GM19467 (cell line): ENCODE measurements around the gene CRELD2.

Source experiments
- ATAC-seq: cut with Tn5 transposase; IDR thresholded peaks from one replicate; pipeline ENCODE4 v1.9.1; 2021; ENCODE audit warnings: mild to moderate bottlenecking, moderate library complexity; ENCODE audit not compliant: unreplicated experiment

The CRELD2 gene, protein sequence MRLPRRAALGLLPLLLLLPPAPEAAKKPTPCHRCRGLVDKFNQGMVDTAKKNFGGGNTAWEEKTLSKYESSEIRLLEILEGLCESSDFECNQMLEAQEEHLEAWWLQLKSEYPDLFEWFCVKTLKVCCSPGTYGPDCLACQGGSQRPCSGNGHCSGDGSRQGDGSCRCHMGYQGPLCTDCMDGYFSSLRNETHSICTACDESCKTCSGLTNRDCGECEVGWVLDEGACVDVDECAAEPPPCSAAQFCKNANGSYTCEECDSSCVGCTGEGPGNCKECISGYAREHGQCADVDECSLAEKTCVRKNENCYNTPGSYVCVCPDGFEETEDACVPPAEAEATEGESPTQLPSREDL

DNA sequence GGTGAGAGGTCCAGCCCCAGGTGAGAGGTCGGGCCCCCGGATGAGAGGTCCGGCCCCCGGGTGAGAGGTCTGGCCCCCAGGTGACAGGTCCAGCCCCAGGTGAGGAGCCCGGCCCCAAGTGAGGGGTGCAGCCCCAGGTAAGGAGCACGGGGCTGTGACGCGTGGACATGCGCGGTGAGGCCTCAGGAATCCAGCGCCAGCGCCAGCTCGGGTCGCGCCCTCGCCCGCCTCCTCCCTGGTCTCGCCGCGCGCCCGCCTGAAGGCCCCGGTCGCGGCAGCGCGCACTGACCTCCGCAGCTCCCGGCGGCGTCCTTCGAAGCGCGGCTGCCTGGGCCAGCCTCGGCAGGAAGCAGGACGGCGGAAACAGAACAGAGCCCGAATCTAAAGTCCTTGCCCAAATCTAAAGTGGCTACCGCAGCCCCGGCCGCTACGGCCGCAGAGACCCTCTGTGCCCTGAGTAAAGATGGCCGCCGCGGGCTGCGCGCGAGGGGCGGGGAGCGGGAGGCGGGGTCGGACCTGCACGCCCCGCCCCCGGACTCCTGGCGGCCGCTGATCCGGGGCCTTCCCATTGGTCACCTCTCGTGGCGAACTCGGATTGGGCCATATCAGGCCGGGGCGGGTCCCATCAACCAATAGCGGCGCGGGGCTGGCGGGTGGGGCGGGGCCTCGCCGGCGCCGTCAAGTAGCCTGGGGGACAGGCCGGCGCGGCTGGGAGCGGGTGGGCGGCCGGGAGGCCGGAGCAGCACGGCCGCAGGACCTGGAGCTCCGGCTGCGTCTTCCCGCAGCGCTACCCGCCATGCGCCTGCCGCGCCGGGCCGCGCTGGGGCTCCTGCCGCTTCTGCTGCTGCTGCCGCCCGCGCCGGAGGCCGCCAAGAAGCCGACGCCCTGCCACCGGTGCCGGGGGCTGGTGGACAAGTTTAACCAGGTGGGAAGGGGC lies at the start of gene CRELD2, which contains the start of gene ALG12:
Gene CRELD2, plus strand, starts transcription at position 661 of the 937 bp plus-strand sequence. Its CDS starts 136 bp downstream, at position 797.
Gene ALG12, minus strand, starts transcription at position 465 of the 937 bp plus-strand sequence. CDS start 4,673 bp downstream, outside the sequence.
- ATAC-seq = peak; percentile 86

DNA sequence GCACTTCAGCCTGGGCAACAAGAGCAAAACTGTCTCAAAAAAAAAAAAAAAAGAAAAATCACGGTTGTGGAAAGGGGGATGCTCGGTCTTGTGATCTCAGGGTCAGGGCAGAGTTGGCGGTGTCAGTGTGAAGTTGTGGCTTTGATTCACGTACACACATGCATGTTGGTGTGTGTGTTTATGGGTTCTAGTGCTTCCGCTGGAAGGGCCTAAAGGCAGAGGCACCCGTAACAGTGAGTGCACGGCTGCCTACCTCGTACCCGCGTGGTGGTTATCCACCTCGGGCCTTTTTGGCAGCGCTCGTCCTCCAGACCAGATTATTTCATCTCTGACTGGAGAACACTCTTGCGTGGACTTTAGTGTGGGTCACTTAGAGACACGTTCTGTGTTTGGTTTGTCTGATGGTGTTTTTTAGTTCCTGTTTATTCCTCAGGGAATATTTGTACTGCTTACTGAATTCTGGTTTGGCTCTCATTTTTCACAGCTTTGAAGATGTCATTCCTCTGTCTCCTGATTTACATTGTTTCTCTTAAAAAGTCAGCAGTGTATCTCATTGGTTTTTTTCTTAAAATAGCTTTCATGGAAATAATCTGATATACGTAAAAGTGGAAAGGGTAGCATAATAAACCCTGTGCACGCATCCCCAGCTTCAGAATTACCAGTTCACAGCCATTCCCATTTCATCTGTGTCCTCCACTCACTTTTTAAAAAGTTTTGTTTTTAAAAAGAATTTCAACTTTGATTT lies 49.2 kb upstream of the CRELD2 start:
- ATAC-seq = no peak

DNA sequence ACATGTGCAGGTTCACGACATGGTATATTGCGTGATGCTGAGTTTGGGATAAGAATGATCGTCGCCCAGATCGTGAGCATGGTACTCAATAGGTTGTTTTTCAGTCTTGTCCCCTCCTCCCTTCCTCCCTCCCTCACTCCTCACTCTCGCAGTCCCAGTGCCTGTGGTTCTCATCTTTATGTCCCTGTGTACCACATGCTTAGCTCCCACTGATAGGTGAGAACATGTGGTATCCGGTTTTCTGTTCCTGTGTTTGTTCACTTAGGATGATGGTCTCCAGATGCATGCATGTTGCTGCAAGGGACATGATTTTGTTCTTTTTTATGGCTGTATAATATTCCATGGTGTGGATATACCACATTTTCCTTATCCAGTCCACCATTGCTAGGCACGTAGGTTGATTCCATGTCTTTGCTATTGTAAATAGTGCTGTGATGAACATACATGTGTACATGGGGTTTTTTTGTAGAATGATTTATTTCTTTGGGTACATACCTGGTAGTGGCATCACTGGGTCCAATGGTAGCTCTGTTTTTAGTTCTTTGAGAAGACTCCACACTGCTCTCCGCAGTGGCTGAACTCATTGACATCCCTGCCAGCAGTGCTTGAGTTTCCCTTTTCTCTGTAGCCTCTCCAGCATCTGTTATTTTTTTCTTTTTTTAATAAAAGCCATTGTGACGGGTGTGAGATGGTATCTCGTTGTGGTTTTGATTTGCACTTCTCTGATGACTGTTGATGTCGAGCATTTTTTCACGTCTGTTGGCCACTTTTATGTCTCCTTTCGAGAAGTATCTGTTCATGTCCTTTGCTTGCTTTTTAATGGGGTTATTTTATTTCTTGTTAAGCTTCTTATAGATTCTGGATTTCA lies 48.4 kb upstream of the CRELD2 start:
- no peak for ATAC-seq

DNA sequence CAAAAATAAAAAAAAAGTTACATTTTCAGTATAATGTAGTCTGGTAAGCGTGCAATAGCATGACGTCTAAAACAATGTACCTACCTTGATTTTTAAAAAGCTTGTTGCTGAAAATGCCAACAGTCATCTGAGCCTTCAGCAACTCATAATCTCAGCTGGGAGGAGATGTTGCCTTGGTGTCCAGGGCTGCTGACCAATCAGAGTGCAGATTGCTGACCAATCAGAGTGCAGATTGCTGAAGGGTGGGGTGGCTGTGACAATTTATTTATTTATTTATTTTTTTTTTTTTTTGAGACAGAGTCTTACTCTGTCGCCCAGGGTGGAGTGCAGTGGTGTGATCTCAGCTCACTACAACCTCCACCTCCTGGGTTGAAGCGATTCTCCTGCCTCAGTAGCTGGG lies 47.0 kb upstream of the CRELD2 start:
- no peak for ATAC-seq

DNA sequence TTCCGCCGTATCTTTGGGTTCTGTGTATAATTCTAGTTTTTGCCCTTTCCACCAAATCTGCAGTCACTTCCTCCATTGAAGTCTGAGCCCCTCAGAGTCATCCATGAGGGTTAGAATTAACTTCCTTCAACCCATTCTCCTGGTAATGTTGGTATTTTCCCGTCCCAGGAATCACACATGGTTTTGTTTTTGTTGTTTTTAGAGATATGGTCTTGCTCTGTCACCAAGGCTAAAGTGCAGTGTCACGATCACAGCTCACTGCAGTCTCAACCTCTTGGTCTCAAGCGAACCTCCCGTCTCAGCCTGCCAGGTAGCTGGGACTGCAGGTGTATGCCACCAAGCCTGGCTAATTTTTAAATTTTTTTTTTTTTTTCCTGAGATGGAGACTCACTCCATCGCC lies 46.1 kb upstream of the CRELD2 start:
- ATAC-seq = no peak

DNA sequence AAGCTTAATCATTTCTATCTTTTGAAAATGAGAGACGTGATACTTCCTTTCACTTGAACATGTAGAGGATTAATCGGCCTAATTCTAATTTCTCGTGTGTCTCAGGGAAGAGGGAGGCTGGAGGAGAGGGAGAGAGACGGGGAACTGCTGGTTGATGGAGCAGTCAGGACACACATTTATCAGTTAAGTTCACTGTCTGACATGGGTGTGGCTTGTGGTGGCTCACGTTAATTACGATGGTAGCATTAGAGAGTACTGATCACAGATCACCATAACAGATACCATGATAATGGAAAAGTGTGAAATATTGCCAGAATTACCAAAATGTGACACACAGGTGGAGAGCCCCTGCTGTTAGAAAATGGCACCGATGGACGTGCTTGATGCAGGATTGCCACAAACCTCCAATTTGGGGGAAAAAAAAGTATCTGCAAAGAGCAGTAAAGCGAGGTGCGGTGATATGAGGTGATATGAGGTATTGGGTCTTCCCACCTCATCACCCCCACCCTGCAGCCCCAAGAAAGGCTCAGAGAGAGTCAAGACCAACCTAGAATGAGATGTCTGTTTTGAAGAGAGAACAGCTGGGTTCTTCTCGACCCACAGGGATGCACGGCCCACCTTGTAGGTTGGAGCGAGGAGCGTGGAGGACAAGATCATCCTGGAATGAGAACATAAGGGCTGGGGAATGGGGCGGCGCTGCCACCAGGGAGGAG lies 45.0 kb upstream of the CRELD2 start:
- ATAC-seq = no peak

DNA sequence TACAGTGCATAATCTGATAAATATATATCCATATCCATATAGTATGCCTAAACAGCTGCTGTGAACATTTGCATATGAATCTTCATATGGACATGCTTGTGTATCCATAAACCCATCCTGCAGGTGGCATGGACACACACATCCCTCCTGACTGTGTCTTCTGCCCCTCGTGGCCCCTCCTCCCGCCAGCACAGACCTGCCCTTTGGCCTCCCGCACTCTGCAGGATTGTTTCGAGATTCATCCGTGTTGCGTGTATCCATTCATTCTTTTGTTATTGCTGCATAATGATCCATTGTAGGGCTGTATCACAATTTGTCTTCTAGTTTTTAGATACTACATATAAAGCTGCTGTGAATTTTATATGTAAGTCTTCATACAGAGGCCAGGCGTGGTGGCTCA lies 40.8 kb upstream of the CRELD2 start:
- no peak for ATAC-seq

DNA sequence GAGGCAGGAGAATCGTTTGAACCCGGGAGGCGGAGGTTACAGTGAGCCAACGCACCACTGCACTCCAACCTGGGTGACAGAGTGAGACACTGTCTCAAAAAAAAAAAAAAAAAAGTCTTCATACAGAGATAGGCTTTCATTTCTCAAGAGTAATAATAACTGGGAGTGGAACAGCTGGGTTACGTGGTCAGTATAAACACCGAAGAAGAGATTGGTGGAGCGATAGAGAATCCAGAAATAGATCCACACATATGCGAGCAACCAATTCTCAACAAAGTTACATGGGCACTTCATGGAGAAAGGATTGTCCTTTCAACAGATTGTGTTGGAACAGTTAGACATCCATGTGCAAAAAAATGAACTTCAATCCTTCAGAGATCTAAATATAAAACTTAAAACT lies 40.2 kb upstream of the CRELD2 start:
- no peak for ATAC-seq

DNA sequence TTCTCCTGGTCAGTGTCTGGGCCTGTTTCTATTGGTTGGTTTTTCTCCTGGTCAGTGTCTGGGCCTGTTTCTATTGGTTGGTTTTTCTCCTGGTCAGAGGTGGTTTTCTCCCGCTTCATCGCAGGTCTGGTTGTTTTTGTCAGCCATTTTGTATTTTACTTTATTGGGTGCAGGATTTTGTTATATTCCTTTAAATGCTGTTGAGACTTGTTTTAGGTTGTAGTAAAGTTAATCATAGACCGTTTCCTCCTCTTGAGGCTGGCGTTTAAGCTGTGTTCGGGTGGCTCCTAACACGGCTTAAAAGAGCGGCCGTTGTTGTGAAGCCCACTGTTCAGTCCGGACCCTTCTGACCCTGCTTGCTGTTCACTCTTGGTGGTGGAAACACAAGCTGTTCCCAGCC lies 38.6 kb upstream of the CRELD2 start:
- ATAC-seq = no peak

DNA sequence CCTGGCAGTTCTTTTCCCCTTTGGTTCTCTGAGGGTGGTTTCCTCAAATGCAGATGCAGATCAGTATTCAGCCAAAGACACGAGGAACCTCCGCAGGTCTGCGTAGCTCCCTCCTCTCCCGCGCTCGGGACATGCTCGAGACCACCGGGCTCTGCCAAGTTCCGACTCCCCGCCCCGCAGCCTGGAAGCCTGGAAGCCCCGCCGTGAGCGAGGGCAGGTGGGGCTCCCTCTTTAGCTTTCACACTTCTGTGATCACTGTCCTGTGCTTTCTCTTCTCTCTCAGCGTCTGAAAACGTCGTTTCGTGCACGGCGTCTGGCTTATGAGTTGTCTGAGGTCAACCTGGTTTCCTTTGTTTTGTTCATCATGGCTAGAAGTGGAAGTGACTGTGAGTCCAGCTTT lies 38.2 kb upstream of the CRELD2 start:
- ATAC-seq = no peak

DNA sequence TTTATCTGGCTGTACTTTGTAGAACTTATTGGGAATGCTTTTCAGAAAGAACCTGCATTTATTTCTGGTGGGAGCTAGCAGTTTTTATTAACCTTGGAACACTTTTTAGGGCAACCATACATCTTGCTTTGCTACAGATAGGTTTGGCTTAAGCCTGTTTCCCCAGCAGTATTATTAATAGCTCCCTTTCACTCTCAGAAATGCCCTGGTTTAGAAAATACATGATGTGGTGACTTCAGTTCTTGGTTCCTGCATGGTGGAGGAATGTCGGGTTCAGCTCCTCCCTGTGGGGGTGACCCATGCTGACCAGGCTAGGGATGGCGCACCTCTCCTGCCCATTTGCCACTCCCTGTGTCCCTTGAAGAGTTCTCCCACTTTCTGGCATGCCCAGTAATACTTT lies 36.6 kb upstream of the CRELD2 start:
- no peak for ATAC-seq

DNA sequence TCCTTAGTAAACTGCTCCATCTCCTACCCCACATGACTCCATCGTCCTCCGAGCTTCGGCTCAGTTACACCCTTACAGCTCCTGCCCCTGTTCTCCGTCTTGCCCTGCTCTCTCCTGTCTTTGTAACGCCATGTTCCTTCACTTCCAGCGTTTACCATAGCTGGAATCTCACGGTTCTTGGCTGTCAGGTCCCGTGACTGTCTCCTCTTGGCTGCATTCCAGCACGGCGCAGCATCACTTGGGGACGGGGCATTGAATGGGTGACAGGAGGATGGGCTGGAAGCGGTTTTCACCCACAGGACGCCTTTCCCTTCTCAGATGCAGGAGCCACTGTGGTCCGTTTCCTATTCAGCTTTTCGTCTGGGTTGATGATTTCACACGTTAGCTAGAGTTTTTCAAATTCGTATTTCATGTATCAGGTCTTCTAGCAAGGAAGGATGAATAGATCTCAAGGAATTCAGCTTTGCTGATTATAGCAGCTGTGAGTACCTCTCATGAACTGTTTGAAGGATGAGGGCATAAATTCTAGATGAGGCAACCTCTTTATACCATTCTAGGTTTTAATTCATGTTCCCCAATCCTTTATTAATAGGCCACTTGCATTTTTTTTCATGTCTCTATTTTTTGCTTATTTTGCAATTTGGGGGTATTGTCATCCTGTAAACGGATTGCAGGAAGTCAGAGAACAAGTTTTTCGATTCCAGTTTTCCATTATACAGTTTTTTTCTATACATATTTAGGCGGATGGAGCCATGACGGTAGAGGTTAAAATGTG lies 35.7 kb upstream of the CRELD2 start:
- ATAC-seq = no peak

DNA sequence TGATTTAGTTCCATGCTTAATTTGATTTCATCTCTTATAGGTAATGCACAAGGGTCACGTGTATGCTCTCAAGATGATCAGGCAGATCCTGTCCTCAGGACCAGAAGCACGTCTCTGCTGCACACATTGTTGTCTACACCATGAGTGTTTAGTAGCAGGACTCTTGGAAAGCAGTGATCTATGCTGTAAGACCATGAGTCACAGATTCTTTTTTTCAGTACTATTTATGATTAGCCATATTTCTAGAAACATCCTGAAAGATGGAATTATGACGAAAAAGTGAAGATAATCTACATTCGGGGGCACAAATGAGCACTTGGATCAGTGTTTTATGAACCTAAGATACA lies 35.2 kb upstream of the CRELD2 start:
- ATAC-seq = no peak

DNA sequence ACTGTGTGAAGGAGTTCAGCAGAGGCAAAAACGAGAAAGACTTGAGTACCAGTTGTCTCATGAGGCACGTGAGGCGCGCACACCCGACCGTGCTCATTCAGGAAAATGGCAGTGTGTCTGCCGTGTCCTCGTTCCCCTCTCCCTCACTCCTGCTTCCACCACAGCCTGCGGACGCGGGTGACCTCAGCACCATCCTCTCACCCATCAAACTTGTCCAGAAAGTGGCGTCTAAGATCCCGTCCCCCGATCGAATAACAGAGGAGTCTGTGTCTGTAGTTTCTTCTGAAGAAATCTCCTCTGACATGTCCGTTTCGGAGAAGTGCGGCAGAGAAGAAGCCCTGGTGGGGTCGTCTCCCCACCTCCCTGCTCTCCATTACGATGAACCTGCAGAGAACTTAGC lies 34.4 kb upstream of the CRELD2 start:
- no peak for ATAC-seq

DNA sequence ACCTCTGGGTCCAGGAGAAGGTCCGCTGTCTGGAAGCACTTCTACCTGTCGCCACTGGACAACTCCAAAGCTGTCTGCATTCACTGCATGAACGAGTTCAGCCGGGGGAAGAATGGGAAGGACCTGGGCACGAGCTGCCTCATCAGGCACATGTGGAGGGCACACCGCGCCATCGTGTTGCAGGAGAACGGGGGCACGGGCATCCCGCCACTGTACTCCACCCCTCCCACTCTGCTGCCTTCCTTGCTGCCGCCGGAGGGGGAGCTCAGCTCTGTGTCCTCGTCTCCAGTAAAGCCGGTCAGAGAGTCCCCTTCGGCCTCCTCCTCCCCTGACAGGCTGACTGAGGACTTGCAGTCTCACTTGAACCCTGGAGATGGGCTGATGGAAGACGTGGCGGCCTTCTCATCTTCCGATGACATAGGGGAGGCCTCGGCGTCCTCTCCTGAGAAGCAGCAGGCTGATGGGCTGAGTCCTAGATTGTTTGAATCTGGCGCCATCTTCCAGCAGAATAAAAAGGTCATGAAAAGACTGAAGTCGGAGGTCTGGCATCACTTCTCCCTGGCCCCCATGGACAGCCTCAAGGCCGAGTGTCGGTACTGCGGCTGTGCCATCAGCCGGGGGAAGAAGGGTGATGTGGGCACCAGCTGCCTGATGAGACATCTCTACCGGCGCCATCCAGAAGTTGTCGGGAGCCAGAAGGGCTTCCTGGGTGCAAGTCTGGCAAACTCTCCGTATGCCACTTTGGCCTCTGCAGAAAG lies 33.8 kb upstream of the CRELD2 start:
- no peak for ATAC-seq

DNA sequence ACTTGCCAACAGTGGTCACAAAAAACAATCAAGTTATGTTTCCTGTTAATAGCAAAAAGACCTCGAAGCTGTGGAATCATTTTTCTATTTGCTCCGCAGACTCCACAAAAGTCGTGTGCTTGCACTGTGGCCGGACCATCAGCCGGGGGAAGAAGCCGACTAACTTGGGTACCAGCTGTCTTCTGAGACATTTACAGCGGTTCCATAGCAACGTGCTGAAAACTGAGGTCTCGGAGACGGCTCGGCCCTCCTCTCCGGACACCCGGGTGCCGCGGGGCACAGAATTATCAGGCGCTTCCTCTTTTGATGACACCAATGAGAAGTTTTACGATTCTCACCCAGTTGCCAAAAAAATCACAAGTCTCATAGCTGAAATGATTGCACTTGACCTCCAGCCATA lies 33.2 kb upstream of the CRELD2 start:
- no peak for ATAC-seq

DNA sequence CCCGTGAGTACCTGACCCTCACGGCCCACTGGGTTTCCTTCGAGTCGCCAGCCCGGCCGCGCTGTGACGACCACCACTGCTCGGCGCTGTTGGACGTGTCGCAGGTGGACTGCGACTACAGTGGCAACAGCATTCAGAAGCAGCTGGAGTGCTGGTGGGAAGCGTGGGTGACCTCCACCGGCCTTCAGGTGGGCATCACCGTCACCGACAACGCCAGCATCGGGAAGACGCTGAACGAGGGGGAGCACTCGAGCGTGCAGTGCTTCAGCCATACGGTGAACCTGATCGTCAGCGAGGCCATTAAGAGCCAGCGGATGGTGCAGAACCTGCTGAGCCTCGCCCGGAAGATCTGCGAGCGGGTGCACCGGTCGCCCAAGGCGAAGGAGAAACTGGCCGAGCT lies 32.6 kb upstream of the CRELD2 start:
- ATAC-seq = no peak

DNA sequence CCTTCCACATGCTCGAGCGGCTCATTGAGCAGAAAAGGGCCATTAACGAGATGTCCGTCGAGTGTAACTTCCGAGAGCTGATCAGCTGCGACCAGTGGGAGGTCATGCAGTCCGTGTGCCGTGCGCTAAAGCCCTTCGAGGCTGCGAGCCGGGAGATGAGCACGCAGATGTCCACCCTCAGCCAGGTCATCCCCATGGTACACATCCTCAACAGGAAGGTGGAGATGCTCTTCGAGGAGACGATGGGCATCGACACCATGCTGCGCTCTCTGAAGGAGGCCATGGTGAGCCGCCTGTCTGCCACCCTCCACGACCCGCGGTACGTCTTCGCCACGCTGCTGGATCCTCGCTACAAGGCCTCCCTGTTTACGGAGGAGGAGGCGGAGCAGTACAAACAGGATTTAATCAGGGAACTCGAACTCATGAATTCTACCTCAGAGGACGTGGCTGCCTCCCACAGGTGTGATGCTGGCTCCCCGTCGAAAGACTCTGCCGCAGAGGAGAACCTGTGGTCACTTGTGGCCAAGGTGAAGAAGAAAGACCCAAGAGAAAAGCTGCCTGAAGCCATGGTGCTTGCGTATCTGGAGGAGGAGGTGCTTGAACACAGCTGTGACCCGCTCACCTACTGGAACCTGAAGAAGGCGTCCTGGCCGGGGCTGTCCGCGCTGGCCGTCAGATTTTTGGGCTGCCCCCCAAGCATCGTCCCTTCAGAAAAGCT lies 31.9 kb upstream of the CRELD2 start:
- no peak for ATAC-seq
